ENCODE results near the gene IRAK1BP1.
"Not testable (repeated sequence)": the region's sequence is repeated elsewhere in the genome, so short reads cannot be mapped to it uniquely, and the experiment has no call there.

The IRAK1BP1 gene

GRCh38 chr6:78896227-78896626 is 28.9 kb downstream of the IRAK1BP1 start:
- no peak for DNase-seq

GRCh38 chr6:78908621-78909020 is 41.3 kb downstream of the IRAK1BP1 start:
- DNase-seq: no peak

- no peak for DNase-seq
Observed at GRCh38 chr6:78909391-78909790, 42.0 kb downstream of the IRAK1BP1 start.

GRCh38 chr6:78910010-78910409 is 42.7 kb downstream of the IRAK1BP1 start:
- no peak for DNase-seq

- no peak for DNase-seq
Observed at GRCh38 chr6:78910591-78911171, 43.3 kb downstream of the IRAK1BP1 start.

- no peak for DNase-seq
Observed at GRCh38 chr6:78911218-78911940, 44.0 kb downstream of the IRAK1BP1 start.

- DNase-seq: no peak
Observed at GRCh38 chr6:78916411-78916810, 49.1 kb downstream of the IRAK1BP1 start.

GRCh38 chr6:78917788-78918187 is 50.4 kb downstream of the IRAK1BP1 start:
- no peak for DNase-seq

GRCh38 chr6:78921168-78921567 is 53.8 kb downstream of the IRAK1BP1 start:
- DNase-seq: not testable (repeated sequence)

GRCh38 chr6:78925317-78925716 is 58.0 kb downstream of the IRAK1BP1 start:
- DNase-seq: no peak

- DNase-seq: no peak
Observed at GRCh38 chr6:78935553-78935952, 68.2 kb downstream of the IRAK1BP1 start.

GRCh38 chr6:78936515-78936914 is 69.2 kb downstream of the IRAK1BP1 start:
- no peak for DNase-seq

- DNase-seq: no peak
Observed at GRCh38 chr6:78942446-78942845, 75.1 kb downstream of the IRAK1BP1 start.

- DNase-seq: no peak
Observed at GRCh38 chr6:78947529-78947928, 80.2 kb downstream of the IRAK1BP1 start.

- DNase-seq: no peak
Observed at GRCh38 chr6:78947962-78948361, 80.6 kb downstream of the IRAK1BP1 start.

GRCh38 chr6:78948785-78949184 is 81.4 kb downstream of the IRAK1BP1 start:
- DNase-seq: no peak

GRCh38 chr6:78952362-78952761 is 85.0 kb downstream of the IRAK1BP1 start:
- DNase-seq: no peak

All from DMS153 (cell line).